D341Med (cell line): ENCODE measurements around the gene ZNF581.

Experiments used
- DNase-seq: peaks from one replicate; pipeline ENCODE4 v3.0.0; 2012; ENCODE audit warnings: low spot score

ZNF581 gene

GRCh38 chr19:55679343-55680257 lies 36.2 kb downstream of the ZNF581 start:
- DNase-seq = no peak

- no peak for DNase-seq
Measured at GRCh38 chr19:55680339-55681130, 37.1 kb downstream of the ZNF581 start.

- no peak for DNase-seq
Measured at GRCh38 chr19:55681131-55682092, 38.0 kb downstream of the ZNF581 start.

GRCh38 chr19:55683449-55684261 lies 40.2 kb downstream of the ZNF581 start:
- no peak for DNase-seq

GRCh38 chr19:55684946-55685681 lies 41.7 kb downstream of the ZNF581 start:
- no peak for DNase-seq

GRCh38 chr19:55685776-55686175 lies 42.3 kb downstream of the ZNF581 start:
- DNase-seq = no peak

- no peak for DNase-seq
Measured at GRCh38 chr19:55686311-55687050, 43.0 kb downstream of the ZNF581 start.

- DNase-seq = no peak
Measured at GRCh38 chr19:55687281-55688201, 44.1 kb downstream of the ZNF581 start.

- DNase-seq = no peak
Measured at GRCh38 chr19:55688422-55689218, 45.2 kb downstream of the ZNF581 start.

- DNase-seq = no peak
Measured at GRCh38 chr19:55689411-55690108, 46.1 kb downstream of the ZNF581 start.

GRCh38 chr19:55690109-55690768 lies 46.8 kb downstream of the ZNF581 start:
- no peak for DNase-seq

GRCh38 chr19:55690769-55691545 lies 47.5 kb downstream of the ZNF581 start:
- DNase-seq = no peak

GRCh38 chr19:55691561-55692481 lies 48.4 kb downstream of the ZNF581 start:
- DNase-seq = no peak

GRCh38 chr19:55692681-55693081 lies 49.2 kb downstream of the ZNF581 start:
- no peak for DNase-seq
